Neural cell (in vitro differentiated cells): ENCODE results near the gene ETV6.

Experiments
- CTCF ChIP-seq: fragments of 450-650 bp; IDR thresholded peaks from 2 replicates; pipeline ENCODE4 v1.5.1; 2014; ENCODE audit warnings: antibody characterized with exemption, mild to moderate bottlenecking, moderate library complexity; ENCODE audit not compliant: poor library complexity, severe bottlenecking
- EP300 ChIP-seq: fragments of 450-650 bp; conservative IDR thresholded peaks from 2 replicates; pipeline ENCODE4 v1.6.1; 2014; ENCODE audit warnings: antibody characterized with exemption, mild to moderate bottlenecking, moderate library complexity; ENCODE audit not compliant: poor library complexity, severe bottlenecking
- EZH2 ChIP-seq: fragments of 200-600, 300-800 bp; shearing (Covaris generic), sonication (generic); IDR thresholded peaks from 2 replicates; pipeline ENCODE4 v1.6.1; 2014; ENCODE audit warnings: antibody characterized with exemption, low read length, borderline replicate concordance, mild to moderate bottlenecking; ENCODE audit not compliant: insufficient read depth, poor library complexity, severe bottlenecking
- POLR2AphosphoS5 ChIP-seq: IDR thresholded peaks from 2 replicates; pipeline ENCODE4 v1.6.1; 2012
- RAD21 ChIP-seq: fragments of 450-650 bp; conservative IDR thresholded peaks from 2 replicates; pipeline ENCODE4 v1.6.1; 2014; ENCODE audit warnings: antibody characterized with exemption, mild to moderate bottlenecking, moderate library complexity
- REST ChIP-seq: IDR thresholded peaks from 2 replicates; pipeline ENCODE4 v1.6.1; 2012; ENCODE audit warnings: borderline replicate concordance
- SMC3 ChIP-seq: fragments of 450-650 bp; conservative IDR thresholded peaks from 2 replicates; pipeline ENCODE4 v1.6.1; 2014; ENCODE audit warnings: antibody characterized with exemption, mild to moderate bottlenecking, moderate library complexity; ENCODE audit not compliant: poor library complexity

- TF ChIP-seq CTCF (no peak), POLR2AphosphoS5 (no peak), EZH2 (no peak), RAD21 (no peak), REST (no peak), EP300 (no peak), SMC3 (no peak)
Measured at GRCh38 chr12:11861155-11861863, 211.8 kb downstream of the ETV6 start.
